T-helper 1 cell treated with Interleukin-12 subunit alpha and Interleukin-12 subunit beta and Interleukin-4 antibody, amounts not matched to agents 30 μg/mL and 1 μg/mL, for 36 hours (primary cell): ENCODE results near the gene WDR3.
"Not testable (repeated sequence)": the region's sequence is repeated elsewhere in the genome, so short reads cannot be mapped to it uniquely, and the experiment has no call there.

Source experiments
- H3K27ac Mint-ChIP-seq: one replicate; pipeline ENCODE4 v1.8.0; 2021; ENCODE audit warnings: mild to moderate bottlenecking, mixed read lengths
- H3K27me3 Mint-ChIP-seq: one replicate; pipeline ENCODE4 v1.8.0; 2021; ENCODE audit warnings: low read depth, mixed read lengths
- H3K36me3 Mint-ChIP-seq: one replicate; pipeline ENCODE4 v1.8.0; 2021; ENCODE audit warnings: low read depth, mixed read lengths
- H3K4me1 Mint-ChIP-seq: one replicate; pipeline ENCODE4 v1.8.0; 2021; ENCODE audit warnings: low read depth, mixed read lengths
- H3K4me3 Mint-ChIP-seq: one replicate; pipeline ENCODE4 v1.8.0; 2021; ENCODE audit warnings: mild to moderate bottlenecking, moderate library complexity, mixed read lengths
- H3K9me3 Mint-ChIP-seq: one replicate; pipeline ENCODE4 v1.8.0; 2021; ENCODE audit warnings: mixed read lengths

The WDR3 gene

DNA sequence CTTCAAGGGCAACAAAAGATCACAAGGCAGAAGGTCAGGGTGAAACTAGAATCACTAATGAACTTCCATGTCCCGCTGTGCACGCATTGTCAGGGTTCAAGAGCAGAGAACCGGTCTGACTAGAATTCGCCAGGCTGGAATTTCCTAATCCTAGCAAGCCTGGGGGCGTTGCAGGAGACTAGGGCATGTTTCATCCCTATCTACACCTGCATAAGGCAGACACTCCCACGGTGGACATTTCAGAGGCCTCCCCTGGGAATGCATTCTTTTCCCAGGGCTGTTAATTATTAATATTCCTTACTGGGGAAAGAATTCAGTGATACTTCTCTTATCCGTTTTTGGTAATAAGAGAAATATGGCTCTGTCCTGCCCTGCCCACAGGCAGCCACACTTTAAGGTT lies 6.8 kb upstream of the WDR3 start:
- not testable (repeated sequence) for H3K4me1 Mint-ChIP-seq, H3K36me3 Mint-ChIP-seq, H3K9me3 Mint-ChIP-seq, H3K4me3 Mint-ChIP-seq, H3K27ac Mint-ChIP-seq, H3K27me3 Mint-ChIP-seq

DNA sequence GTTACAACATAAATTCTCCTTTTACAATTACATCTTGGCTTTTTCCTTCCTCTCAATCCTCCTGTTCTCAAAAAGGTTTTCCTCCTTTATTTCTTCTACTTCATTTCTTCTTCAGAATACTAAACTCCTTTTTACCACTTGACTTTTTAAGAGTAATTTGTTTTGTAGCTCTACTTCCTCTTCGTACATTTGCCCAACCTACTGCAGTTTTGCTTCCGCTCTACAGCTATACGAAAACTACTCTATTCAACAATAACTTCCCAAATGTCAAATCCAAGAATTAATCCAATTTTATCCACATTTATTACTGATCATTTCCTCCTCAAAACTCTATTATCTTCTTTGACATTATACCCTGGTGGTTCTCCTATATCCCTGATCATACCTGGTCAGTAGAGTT lies 3.6 kb upstream of the WDR3 start:
- no peak overlapping the region for H3K4me3 Mint-ChIP-seq
- peak overlapping the region; percentile 4 for H3K27ac Mint-ChIP-seq
- peaks cover 15% of the 10 kb centered on the region for H3K36me3 Mint-ChIP-seq
- no peaks in the 10 kb centered on the region for H3K9me3 Mint-ChIP-seq
- H3K27me3 Mint-ChIP-seq = peaks cover 5% of the 10 kb centered on the region
- H3K4me1 Mint-ChIP-seq = peaks cover 30% of the 10 kb centered on the region

DNA sequence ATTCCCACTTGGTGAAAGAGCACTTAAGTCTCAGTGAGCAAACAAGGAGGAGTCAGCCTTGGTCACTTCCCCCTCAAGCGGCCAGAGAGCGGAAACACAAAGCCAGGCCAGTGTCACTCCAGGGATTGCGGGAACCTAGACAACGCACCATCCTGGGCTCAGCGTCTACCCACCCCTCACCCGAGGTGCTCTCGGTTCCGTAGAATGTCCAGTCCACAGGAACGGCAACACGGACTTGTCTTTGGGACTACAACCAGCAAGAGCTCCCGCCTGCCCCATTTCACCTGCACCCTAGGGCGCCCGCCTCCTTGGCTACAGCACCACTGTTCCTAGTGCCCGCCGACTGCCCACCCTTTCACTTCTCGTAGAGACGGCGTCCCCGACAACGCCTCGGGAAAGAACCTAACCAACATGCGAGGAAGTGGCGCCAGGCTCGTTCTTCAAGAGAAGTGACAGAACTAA lies 627 bp upstream of the WDR3 start:
- peaks cover 5% of the 10 kb centered on the region for H3K27me3 Mint-ChIP-seq
- H3K9me3 Mint-ChIP-seq = no peaks in the 10 kb centered on the region
- peak overlapping the region; percentile 91 for H3K27ac Mint-ChIP-seq
- peaks cover 18% of the 10 kb centered on the region for H3K36me3 Mint-ChIP-seq
- peaks cover 46% of the 10 kb centered on the region for H3K4me1 Mint-ChIP-seq
- H3K4me3 Mint-ChIP-seq = peak overlapping the region; percentile 97

DNA sequence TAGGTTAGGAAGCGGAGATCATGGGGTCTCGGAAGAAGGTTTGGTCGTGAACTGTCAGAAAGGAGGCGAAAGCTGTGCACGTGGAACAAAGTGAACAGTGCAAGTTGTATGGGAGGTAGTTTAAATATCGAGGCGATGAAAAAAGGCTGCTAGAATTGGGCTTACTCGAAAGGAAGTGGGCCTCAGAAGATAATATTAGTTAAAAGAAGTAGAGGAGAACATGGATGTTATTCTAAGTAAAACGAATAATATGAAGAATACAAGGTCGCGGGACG lies 571 bp downstream of the WDR3 start:
- H3K36me3 Mint-ChIP-seq = peaks cover 24% of the 10 kb centered on the region
- peaks cover 5% of the 10 kb centered on the region for H3K27me3 Mint-ChIP-seq
- H3K9me3 Mint-ChIP-seq = no peaks in the 10 kb centered on the region
- peak overlapping the region; percentile 97 for H3K4me3 Mint-ChIP-seq
- H3K27ac Mint-ChIP-seq = peak overlapping the region; percentile 91
- H3K4me1 Mint-ChIP-seq = peaks cover 45% of the 10 kb centered on the region

DNA sequence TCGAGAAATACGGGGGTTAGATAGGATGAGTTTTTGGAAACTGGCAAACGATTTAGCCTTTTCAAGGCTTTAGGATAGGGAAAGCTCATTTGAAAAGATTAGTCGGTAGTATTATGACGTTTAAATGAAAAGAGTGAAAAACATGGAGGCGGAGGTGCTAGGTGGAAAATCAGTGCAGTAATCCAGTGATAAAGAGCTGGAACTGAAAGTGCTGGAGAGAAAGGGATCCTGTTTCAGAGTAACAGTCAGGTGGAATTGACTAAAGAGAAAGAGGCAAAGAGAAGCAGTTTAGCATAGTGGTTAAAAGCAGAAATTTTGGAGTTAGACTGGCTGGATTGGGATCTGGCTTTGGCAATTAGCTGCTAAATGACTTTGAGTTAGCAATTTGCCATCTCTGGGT lies 945 bp downstream of the WDR3 start:
- Mint-ChIP-seq H3K27me3 (peaks cover 5% of the 10 kb centered on the region), H3K4me1 (peaks cover 45% of the 10 kb centered on the region), H3K36me3 (peaks cover 24% of the 10 kb centered on the region)

DNA sequence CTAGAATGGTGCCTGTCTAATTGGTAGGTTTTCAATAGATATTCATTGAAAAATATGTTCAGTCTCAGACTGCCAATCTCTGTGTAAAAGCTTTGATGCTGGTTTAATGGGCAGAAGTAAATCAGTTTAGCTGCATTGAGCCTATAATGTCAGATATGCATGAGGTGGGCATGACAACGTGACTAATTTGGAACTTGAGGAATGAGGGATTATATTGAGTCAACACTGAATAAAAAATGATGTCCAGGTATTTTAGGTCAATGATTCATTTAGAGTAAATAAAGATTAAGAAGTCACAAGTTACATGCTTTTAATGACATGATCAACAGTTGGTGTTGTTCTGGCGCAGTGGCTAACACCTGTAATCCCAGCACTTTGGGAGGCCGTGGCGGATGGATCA lies 3.0 kb downstream of the WDR3 start:
- Mint-ChIP-seq H3K9me3 (no peaks in the 10 kb centered on the region), H3K4me3 (no peak overlapping the region), H3K4me1 (peaks cover 37% of the 10 kb centered on the region), H3K27ac (no peak overlapping the region), H3K36me3 (peaks cover 25% of the 10 kb centered on the region), H3K27me3 (no peaks in the 10 kb centered on the region)

More for the DNA sequence above, 945 bp downstream of the WDR3 start:
- H3K27ac Mint-ChIP-seq = peak overlapping the region; percentile 91
- H3K4me3 Mint-ChIP-seq = peak overlapping the region; percentile 97
- H3K9me3 Mint-ChIP-seq = no peaks in the 10 kb centered on the region

DNA sequence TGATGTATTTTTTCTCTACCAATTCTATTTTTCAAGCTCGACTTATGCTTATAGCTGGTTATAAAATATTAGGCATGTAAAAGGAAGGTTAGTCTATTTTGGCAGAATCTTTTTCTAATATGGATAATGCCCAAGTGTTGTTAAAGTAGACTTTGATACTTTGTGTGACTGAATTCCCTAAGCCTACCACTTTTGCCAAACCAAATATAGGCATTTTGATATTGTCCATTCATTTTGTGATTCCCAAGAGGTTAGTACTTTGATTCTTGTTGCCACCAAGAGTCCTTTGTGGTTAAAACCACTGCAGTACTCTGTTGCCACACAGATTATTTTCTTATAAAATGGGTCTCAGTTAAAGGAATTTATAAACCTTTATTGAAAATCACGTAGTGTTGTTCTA lies 4.2 kb downstream of the WDR3 start:
- Mint-ChIP-seq H3K4me3 (no peak overlapping the region), H3K27ac (no peak overlapping the region), H3K27me3 (no peaks in the 10 kb centered on the region), H3K4me1 (peaks cover 28% of the 10 kb centered on the region), H3K9me3 (no peaks in the 10 kb centered on the region), H3K36me3 (peaks cover 31% of the 10 kb centered on the region)

DNA sequence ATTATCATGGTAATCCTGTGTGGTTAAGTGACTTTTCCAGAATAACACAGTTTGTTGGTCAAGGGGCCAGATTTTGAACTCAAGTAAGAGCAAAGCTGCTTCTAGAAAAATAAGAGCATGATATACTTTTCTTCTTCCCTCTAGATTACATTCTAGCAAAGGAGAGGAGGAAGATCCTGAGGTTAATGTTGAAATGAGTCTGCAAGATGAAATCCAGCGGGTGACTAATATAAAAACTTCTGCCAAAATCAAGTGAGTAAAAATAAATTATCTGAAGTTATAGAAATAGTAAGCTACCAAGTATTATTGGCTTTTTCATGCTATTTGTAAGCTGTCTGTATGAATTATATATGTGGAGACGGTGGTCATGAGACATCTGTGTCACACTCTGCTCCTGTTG lies 12.8 kb downstream of the WDR3 start:
- no peaks in the 10 kb centered on the region for H3K4me1 Mint-ChIP-seq
- H3K27me3 Mint-ChIP-seq = no peaks in the 10 kb centered on the region

DNA sequence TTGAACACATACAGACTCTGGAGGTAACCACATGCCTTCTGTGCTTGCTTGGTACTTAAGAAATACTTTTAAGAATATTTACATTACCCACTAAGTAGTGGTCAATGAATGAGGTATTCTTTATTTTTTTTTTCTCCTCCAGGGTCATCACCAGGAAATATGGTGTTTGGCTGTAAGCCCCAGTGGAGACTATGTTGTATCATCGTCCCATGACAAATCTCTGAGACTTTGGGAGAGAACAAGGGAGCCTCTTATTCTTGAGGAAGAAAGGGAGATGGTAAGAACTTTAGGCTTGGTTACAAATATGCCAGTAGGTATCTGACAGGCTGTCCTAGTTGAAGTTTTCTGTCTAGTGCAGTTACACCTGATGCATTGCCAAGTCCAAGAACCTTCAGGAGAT lies 22.8 kb downstream of the WDR3 start:
- Mint-ChIP-seq H3K9me3 (no peaks in the 10 kb centered on the region), H3K27ac (no peak overlapping the region)

More for the DNA sequence above, 12.8 kb downstream of the WDR3 start:
- no peaks in the 10 kb centered on the region for H3K9me3 Mint-ChIP-seq
- no peak overlapping the region for H3K4me3 Mint-ChIP-seq
- H3K36me3 Mint-ChIP-seq = peaks cover 37% of the 10 kb centered on the region
- H3K27ac Mint-ChIP-seq = no peak overlapping the region

DNA sequence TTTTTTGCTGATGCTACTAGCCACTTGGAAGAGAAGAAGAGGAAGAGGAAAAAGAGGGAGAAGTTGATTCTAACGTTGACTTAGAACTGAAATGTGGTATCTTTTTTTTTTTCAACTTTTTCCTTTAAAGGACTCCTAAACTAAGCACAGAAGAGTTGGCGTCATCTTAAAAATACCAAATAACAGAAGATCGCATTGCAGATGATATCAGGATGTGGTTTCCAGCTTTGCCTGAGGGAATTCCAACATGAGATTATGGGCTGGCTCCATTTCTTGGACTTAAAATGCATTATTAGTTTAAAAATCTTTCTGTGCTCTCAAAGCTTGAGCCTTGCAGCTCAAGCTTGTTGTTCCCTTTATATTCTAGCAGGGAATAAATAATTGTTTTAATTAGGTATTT lies 29.8 kb downstream of the WDR3 start:
- H3K27ac Mint-ChIP-seq = no peak overlapping the region
- H3K9me3 Mint-ChIP-seq = no peaks in the 10 kb centered on the region
- H3K4me3 Mint-ChIP-seq = no peak overlapping the region
- H3K4me1 Mint-ChIP-seq = no peaks in the 10 kb centered on the region
- H3K27me3 Mint-ChIP-seq = no peaks in the 10 kb centered on the region
- peaks cover 25% of the 10 kb centered on the region for H3K36me3 Mint-ChIP-seq

More for the DNA sequence above, 22.8 kb downstream of the WDR3 start:
- Mint-ChIP-seq H3K27me3 (no peaks in the 10 kb centered on the region), H3K4me3 (no peak overlapping the region), H3K36me3 (peaks cover 36% of the 10 kb centered on the region), H3K4me1 (no peaks in the 10 kb centered on the region)

DNA sequence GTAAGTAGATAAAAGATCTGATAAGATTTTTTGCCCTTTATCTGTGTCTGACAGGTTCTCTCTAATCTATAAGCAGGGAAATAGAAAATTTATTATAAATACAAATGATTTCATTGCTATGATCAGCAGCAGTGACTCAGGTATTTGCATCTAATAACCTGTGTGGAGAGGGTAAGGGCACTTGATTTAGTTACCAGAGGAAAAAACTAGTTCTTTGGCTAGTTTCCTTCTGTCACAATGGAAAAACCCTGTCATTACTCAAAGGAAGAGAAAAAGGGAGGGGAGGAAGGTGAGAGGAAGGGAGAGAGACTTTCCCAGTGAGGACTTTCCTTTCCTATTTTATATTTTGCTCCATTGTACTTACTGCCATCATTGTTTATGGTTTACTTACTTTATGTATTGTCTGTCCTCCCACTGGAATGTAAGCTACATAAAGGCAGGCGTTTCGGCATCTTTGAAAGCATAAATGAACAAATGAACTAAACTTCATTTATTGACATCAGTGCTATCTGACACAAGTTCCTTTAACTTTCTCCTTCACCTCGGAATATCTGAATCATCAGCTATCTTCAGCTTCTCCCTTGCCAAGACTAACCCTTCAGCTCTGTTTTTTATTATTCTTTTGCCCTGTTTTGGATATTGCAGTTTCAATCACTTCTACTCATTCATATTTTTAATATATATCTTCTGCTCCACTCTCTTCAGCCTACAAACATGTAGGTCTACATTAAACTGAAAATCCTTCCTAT lies 34.9 kb downstream of the WDR3 start:
- Mint-ChIP-seq H3K27me3 (no peaks in the 10 kb centered on the region), H3K9me3 (no peaks in the 10 kb centered on the region), H3K36me3 (peaks cover 5% of the 10 kb centered on the region), H3K4me1 (no peaks in the 10 kb centered on the region), H3K27ac (no peak overlapping the region), H3K4me3 (no peak overlapping the region)

DNA sequence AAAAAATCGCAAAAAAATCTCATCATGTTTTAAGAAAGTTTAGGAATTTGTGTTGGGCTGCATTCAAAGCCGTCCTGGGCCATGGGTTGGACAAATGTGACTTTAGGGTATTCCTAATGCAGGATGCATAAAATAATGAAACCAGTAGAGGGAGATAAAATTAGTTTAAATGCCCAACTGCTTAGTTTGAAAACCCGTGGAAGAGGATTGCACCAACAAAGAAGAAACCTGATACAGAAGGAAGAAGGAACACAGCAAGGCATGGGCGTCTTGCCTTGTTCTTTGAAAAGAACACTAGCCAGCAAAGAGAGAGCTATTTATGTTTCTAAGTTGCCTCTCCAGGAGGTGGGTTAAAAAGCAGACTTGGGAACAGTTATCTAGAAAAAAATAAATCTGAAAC lies 37.9 kb downstream of the WDR3 start:
- Mint-ChIP-seq H3K27me3 (peaks cover 3% of the 10 kb centered on the region), H3K36me3 (no peaks in the 10 kb centered on the region), H3K4me1 (no peaks in the 10 kb centered on the region), H3K4me3 (no peak overlapping the region), H3K27ac (no peak overlapping the region), H3K9me3 (no peaks in the 10 kb centered on the region)

DNA sequence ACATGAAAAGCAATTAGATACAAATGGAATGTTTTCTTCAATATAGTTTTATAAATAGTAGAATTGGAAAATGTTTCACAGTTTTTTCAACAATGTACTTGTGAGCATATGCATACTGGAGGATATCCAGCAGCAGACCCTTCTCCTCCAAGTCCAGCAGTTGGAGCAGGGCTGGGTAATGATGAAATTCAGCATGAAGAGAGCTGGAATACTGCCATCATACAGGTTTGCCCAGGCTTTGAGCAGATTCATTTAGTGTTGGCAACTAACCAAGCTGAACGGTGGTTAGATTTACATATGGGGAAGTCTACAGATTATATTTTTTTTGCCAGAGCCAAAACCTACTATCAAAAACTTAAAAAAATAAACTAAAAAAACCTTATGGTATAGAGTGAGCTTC lies 38.3 kb downstream of the WDR3 start:
- Mint-ChIP-seq H3K9me3 (no peaks in the 10 kb centered on the region), H3K4me3 (no peak overlapping the region), H3K27me3 (peaks cover 3% of the 10 kb centered on the region), H3K36me3 (no peaks in the 10 kb centered on the region), H3K4me1 (no peaks in the 10 kb centered on the region), H3K27ac (no peak overlapping the region)

DNA sequence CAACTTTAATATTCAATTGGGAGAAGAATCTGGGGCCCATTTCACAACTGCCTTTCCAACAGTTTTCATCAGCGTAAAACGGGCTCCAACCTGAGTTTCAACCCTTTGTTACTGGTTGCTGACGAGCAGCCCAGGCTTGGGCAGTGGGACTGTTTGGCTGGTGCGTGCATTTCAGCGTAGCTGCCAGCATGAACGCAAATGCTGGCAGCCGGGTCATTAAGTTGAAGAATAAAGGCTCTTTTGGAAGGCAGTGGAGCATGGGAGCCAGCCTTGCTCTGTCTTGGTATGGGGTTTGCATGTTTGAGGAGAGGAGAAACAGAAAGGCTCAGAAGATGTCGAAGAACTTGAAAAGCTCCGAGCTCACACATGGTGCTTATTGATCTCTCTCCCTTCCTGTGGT lies 40.7 kb downstream of the WDR3 start:
- no peak overlapping the region for H3K4me3 Mint-ChIP-seq
- H3K36me3 Mint-ChIP-seq = no peaks in the 10 kb centered on the region
- H3K27me3 Mint-ChIP-seq = peaks cover 6% of the 10 kb centered on the region
- no peak overlapping the region for H3K27ac Mint-ChIP-seq
- H3K9me3 Mint-ChIP-seq = no peaks in the 10 kb centered on the region
- H3K4me1 Mint-ChIP-seq = no peaks in the 10 kb centered on the region

DNA sequence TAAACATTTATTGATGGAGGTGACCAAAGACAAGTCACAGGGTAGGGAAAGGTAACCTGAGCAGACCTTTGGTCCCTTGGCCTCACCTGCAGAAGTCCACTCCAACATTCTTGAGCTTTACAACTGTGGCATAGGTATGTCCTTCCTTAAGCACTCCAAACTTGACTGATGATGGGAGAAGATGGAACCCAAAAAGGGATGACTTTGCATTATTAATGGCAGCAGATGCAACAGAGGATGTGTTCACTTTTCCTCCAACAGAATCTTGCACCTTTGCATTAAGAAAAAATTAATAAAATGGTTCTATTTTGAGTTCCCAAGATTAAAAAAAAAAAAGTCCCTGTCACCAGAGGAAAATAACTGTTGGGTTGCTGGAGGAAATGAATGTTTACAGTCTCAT lies 42.2 kb downstream of the WDR3 start:
- Mint-ChIP-seq H3K9me3 (no peaks in the 10 kb centered on the region), H3K27me3 (peaks cover 6% of the 10 kb centered on the region), H3K4me1 (no peaks in the 10 kb centered on the region), H3K4me3 (no peak overlapping the region), H3K27ac (no peak overlapping the region), H3K36me3 (no peaks in the 10 kb centered on the region)

DNA sequence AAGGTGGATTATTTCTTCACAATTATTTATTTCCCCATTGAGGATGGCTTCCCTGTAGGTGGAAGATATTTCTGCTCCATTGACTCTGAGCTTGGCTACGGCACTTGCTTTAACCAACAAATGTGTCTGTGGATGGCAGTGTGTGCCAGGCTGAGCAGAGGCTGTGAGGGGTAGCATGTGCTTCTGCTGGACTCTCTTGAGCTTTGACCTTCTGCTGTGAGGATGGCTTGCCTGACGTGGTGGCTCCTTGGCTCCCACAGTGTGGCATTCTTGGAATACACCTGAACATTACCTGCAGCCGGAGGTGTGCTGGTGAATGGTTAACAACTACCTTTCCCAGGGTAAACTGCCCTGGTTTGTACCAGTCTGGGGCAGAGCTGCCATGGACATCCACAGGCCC lies 46.8 kb downstream of the WDR3 start:
- H3K36me3 Mint-ChIP-seq = no peaks in the 10 kb centered on the region
- H3K4me1 Mint-ChIP-seq = no peaks in the 10 kb centered on the region
- no peak overlapping the region for H3K4me3 Mint-ChIP-seq
- H3K27ac Mint-ChIP-seq = no peak overlapping the region
- no peaks in the 10 kb centered on the region for H3K9me3 Mint-ChIP-seq
- peaks cover 6% of the 10 kb centered on the region for H3K27me3 Mint-ChIP-seq
